Stimulated activated CD8-positive, alpha-beta memory T cell treated with anti-CD3 and anti-CD28 coated beads, Interleukin-12 subunit alpha, Interleukin-12 subunit beta, amount 100 ng/mL, for 4 hours (primary cell): ENCODE results near the gene NCAN.
A peak's percentile ranks its signal among the peaks of the same experiment; 100 is the strongest.
"Not testable (repeated sequence)": the region's sequence is repeated elsewhere in the genome, so short reads cannot be mapped to it uniquely, and the experiment has no call there.

ENCODE experiments used
- DNase-seq: peaks from one replicate; pipeline ENCODE4 v3.0.0-alpha.2; 2020; ENCODE audit warnings: low read depth

Gene NCAN

DNA sequence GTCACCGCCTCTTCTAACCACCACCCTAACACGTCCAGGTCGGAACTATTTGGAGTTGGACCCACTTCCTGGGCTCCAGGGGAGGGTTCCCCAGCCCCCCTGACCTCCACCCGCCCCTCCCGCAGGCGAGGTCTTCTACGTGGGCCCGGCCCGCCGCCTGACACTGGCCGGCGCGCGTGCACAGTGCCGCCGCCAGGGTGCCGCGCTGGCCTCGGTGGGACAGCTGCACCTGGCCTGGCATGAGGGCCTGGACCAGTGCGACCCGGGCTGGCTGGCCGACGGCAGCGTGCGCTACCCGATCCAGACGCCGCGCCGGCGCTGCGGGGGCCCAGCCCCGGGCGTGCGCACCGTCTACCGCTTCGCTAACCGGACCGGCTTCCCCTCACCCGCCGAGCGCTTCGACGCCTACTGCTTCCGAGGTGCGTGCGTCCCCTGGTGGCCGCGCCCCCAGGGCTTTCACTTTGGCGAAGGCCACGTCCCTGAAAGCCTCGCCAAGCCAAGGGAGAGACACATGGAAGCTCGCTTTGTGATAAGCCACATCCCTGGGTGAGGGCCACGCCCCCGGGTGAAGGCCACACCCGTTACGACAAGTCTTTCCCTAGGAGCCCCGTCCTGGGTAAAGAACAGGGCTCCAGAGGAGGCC lies 13.2 kb downstream of the NCAN start:
- DNase-seq = peak; percentile 58

DNA sequence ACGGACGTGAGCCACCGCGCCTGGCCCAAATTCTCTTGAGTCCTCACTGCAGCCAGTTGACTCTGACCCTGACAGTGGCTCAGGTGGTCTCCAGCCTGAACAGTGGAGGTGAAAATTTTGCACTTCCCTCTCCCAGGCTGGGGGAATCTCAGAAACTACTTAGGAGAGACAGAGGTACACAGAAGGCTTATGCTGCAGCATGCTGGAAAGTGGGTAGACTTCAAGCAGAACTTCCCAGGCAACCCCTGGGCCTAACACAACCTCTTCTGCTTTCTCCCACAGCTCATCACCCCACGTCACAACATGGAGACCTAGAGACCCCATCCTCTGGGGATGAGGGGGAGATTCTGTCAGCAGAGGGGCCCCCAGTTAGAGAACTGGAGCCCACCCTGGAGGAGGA lies 14.4 kb downstream of the NCAN start:
- DNase-seq = no peak

GRCh38 chr19:19226663-19227062 lies 14.9 kb downstream of the NCAN start:
- no peak for DNase-seq

DNA sequence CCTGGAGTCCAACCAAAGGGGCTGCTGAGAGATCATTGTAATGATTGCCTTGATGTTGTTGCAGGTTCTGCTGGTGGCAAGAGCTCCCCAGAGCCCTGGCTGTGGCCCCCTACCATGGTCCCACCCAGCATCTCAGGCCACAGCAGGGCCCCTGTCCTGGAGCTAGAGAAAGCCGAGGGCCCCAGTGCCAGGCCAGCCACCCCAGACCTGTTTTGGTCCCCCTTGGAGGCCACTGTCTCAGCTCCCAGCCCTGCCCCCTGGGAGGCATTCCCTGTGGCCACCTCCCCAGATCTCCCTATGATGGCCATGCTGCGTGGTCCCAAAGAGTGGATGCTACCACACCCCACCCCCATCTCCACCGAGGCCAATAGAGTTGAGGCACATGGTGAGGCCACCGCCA lies 15.5 kb downstream of the NCAN start:
- no peak for DNase-seq

GRCh38 chr19:19229701-19230100 lies 17.9 kb downstream of the NCAN start:
- no peak for DNase-seq

DNA sequence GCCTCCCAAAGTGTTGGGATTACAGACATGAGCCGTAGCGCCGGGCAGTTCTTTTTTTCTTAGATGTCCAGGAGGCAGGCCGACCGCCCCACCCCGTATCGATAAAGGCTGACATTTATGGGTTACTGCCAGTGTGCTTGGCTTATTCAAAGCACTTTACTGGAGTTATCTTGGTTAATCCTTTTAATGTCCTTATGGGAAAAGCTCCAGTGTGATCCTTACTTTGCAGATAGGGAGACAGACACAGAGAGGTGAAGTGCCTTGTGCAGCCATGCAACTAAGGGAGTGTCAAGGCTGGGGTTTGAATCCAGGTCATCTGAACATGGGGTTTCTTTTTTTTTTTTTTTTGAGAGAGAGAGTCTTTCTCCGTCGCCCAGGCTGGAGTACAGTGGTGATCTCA lies 19.2 kb downstream of the NCAN start:
- no peak for DNase-seq

GRCh38 chr19:19232261-19232721 lies 20.5 kb downstream of the NCAN start:
- no peak for DNase-seq

- DNase-seq = no peak
Observed at GRCh38 chr19:19234220-19234816, 22.6 kb downstream of the NCAN start.

- DNase-seq = no peak
Observed at GRCh38 chr19:19236173-19236572, 24.4 kb downstream of the NCAN start.

- no peak for DNase-seq
Observed at GRCh38 chr19:19238126-19238894, 26.6 kb downstream of the NCAN start.

- no peak for DNase-seq
Observed at GRCh38 chr19:19239675-19240074, 27.9 kb downstream of the NCAN start.

GRCh38 chr19:19240476-19240875 lies 28.7 kb downstream of the NCAN start:
- no peak for DNase-seq

GRCh38 chr19:19250196-19250801 lies 38.5 kb downstream of the NCAN start:
- DNase-seq = no peak

DNA sequence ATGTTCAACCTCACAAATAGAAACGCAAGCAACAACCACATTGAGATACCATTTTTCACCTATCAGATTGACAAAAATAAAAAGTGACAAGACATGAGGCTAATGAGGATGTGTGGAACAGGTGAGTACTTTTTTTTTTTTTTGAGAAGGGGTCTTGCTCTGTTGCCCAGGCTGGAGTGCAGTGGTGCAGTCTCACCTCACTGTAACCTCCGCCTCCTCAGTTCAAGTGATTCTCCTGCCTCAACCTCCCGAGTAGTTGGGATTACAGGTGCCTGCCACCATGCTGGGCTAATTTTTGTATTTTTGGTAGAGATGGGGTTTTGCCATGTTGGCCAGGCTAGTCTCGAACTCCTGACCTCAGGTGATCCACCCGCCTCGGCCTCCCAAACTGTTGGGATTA lies 41.7 kb downstream of the NCAN start:
- DNase-seq = not testable (repeated sequence)

- no peak for DNase-seq
Observed at GRCh38 chr19:19256072-19256969, 44.6 kb downstream of the NCAN start.

DNA sequence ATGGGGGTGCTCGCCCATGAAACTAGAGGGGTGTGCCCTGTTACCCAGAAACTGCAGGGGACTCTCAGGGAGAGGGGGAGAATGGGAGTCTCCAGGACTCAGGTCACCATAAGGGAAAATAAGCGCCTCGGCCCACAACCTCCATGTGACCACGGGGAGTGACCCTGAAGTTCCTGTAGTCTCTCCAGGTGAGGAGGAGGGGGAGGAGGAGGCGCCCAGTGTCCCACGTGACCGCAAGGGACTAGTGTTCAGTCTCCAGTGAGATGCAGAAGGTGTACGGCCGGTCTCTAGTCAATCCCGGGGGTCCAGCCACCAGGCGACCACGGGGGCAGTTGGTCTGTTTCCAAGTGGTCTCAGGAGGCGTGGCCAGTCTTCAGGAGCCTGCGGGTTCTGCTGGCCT lies 45.4 kb downstream of the NCAN start:
- DNase-seq = no peak

DNA sequence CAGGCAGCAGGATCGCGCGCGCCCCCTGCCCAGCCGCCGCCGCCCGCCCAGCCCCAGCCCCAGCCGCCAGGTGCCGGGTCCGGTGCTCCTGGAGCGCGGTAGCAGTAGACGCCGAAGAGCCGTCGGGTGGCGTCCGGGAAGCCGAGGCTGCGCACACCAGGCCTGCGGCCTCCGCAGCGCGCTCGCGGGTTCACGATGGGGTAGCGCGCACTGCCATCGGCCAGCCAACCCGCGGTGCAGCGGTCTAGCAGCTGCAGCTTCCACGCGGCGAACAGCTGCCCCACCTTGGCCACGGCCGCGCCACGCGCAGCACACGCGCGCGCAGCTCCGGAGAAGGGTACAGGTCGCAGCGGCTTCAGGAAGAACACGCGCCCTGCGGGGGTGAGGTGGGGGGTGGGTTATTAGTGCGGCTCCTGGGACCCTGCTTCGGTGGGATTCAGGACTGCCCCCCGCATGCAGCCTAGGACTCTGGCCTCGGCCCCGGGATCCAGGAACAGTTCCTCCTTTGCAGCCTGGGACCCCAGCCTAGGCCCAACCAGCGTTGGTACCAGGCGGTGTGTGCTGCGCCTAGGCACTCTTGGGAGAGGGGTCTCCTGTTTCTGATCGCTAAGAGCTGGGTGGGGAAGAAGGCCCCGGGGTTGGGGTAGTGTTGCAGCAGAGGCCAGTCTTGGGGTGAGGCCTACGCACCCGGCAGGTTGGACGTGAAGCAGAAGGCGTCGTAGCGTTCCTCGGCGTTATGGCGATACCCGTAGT lies 46.3 kb downstream of the NCAN start:
- no peak for DNase-seq

- DNase-seq = no peak
Observed at GRCh38 chr19:19258589-19259338, 47.0 kb downstream of the NCAN start.

- no peak for DNase-seq
Observed at GRCh38 chr19:19259741-19260140, 48.0 kb downstream of the NCAN start.
